Hematopoietic multipotent progenitor cell treated with erythropoietin and hydrocortisone succinate and interleukin-3 and kit ligand, for 15 days (in vitro differentiated cells): ENCODE data around the gene LMBRD1.
"Not testable (repeated sequence)": the region's sequence is repeated elsewhere in the genome, so short reads cannot be mapped to it uniquely, and the experiment has no call there.

Source experiments
- DNase-seq: peaks from one replicate; pipeline ENCODE4 v3.0.0-alpha.2; 2015; ENCODE audit warnings: low spot score

Gene LMBRD1

GRCh38 chr6:69796073-69796641, 653 bp downstream of the LMBRD1 start:
- peak; percentile 29 for DNase-seq

DNA sequence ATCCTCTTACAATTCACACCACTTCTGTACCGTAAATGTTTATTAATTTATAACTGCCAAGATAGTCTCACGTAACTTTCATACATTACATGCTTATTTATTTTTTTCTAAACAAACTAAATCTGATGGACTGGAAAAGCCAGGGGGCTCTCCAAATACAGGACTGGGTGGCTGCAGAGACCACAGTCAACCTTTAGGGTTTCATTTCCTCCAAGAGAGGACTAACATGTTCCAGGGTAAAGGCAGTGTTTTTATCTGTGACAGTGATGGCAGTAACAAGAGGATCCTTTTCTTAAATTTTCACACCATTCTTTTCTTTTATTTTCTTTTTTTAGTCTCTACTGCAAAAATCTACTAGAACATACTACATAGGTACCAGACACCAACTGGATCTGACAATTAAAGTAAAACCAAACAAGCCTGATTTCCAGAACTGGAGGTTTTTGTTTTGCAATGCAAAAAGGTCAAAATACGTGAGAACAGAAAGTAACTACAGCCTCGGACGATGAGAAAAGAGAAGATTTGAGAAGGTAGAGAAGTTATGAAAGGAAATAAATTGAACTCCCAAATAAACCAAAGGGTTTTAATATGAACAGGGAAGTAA, 1.2 kb downstream of the LMBRD1 start:
- DNase-seq, result peak; percentile 12

DNA sequence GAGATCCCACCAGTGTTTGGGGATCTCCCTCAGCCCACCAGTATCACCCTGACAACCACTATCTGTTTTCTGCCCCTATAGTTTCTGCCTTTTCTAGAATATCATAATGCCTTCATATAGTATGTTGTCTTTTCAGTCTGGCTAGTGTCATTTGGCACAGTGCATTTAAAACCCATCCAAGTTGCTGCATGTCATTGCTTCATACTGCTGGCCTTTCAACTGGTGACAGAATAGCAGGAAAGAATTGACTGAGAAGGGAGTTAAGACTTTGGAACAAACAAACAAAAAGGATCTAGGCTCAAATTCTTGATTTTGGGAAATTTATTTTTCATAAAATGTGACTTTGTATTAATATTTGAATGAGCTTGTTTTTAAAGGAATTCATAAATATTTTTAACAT, 4.5 kb downstream of the LMBRD1 start:
- DNase-seq, result no peak

- no peak for DNase-seq
Measured at GRCh38 chr6:69791065-69791471, 5.7 kb downstream of the LMBRD1 start.

DNA sequence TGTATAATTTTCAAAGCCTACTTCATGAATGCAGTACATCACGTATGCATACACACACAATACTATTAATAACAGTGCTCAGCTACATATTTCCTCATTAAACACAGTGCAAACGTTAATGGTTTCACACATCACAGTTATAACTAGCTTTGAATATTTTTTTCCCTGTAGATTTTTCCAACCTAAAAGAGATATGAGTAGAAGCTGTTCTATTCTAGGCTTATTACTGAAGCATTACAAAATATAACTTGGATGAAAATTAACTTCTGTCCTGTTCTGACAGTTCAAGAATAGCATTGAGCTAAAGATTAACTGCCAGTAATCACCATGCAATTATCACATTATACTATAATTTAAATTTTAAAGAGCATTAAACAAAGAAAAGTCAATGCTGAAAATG, 6.2 kb downstream of the LMBRD1 start:
- DNase-seq, result no peak

DNA sequence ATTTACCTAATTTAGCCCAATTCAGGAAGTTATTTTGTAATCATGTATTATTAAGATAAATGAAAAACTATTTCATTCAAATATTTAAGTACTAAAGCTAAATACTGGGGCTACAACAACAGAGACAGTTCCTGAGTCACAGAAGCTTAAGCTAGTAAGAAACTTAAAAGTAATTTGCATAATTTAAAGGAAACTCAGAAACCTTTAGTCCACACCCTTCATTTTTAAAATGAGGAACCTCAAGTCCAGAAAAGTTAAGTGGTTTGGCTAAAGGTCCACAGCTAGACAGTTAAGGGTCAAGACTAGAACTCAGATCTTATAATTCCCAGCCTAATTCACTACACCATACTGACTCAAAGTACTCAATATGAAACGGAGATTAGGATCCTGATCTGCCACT, 7.2 kb downstream of the LMBRD1 start:
- no peak for DNase-seq

- not testable (repeated sequence) for DNase-seq
Measured at GRCh38 chr6:69787436-69787835, 9.4 kb downstream of the LMBRD1 start.

GRCh38 chr6:69785697-69786096, 11.1 kb downstream of the LMBRD1 start:
- no peak for DNase-seq

GRCh38 chr6:69784595-69785377, 12.0 kb downstream of the LMBRD1 start:
- no peak for DNase-seq

DNA sequence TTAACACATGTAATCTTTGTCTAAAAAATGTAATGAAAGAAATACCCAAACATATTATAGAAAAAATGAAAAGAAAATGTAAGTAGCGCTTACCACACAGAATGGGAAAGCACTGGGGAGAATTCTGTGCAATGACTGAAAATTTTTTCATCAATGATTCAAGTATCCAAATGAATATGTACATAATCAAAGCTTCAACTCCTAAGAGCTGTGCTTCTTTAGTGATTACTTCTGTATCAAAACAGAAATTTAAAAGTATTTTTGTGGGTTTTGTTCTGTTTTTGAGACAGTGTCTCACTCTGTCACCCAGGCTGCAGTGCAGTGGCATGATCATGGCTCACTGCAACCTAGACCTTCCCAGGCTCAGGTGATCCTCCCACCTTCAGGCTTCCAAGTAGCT, 13.7 kb downstream of the LMBRD1 start:
- DNase-seq, result no peak

GRCh38 chr6:69780585-69781178, 16.1 kb downstream of the LMBRD1 start:
- DNase-seq, result no peak

- no peak for DNase-seq
Measured at GRCh38 chr6:69775941-69776340, 20.9 kb downstream of the LMBRD1 start.

DNA sequence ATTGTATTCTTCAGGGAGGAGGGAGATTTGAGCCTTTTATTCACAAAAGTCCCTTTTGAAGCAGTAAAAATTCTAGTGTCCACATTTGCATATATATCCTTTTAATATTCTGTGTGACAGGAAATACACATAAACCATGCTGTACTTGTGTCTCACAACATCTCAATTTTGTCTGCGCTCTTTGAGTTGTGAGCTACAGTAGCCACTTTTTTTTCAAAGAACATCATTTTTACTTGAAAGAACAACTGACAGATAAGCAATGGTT, 21.3 kb downstream of the LMBRD1 start:
- DNase-seq, result no peak

DNA sequence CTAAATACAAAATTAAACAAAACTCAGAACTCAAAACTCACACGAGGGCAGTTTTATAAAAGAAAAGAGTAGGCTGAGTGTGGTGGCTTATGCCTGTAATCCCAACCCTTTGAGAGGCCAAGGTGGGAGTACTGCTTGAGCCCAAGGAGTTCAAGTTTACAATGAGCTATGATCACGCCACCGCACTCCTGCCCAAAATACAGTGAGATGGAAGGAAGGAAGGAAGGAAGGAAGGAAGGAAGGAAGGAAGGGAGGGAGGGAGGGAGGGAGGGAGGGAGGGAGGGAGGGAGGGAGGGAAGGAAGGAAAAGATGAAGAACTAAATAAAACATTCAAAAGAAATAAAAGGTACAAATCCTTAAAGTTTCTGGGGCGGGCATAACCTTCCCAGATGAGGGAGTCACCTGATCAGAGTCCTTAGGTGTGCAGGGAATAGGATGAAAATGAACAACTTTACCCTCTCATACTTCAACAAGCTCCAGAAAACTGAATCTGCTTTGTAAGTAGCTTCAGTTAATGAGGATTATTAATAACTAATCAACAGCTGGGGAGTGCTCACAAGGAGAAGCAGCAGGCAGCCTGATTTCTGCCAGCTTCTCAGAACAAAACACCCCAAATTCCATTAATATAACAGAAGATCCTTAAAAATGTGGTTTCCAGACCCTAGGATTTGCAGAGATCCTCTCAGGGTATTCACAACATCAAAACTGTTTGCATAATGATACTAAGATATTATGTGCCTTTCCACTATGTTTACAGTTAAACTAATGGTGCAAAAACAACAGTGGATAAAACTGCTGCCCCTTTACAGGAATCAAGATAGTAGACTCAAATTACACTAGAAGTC, 21.8 kb downstream of the LMBRD1 start:
- no peak for DNase-seq

DNA sequence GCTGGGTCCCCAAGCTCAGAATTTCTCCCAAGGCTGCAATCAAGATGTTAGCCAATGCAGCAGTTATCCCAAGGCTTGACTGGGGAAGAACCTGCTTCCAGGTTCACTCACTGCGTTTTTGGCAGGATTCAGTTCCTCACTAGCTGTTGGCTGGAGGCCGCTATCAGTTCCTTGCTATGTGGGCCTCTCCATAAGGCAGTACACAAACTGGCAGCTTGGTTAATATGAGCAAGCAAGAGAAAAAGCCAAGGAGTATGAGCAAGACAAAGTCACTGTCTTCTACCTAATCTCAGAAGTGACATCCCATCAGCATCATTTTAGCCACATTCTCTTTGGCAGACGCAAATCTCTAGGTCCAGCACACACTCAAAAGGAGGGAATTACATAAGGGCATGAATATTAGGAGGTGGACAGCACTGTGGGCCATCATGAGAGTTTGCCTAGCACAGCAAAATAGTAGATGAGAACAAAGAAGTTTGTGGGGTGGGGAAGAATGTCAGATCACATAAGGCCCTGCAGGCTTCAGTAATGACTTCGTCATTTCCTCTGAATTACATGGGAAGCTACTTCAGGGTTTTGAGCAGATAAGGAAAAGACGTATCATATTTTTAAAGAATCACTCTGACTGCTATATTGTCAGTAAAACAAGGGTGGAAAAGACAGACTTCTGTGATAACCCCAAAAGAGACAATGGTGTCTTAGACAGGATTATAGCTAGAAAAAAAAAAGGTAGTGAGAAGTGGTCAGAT, 25.5 kb downstream of the LMBRD1 start:
- no peak for DNase-seq

- DNase-seq, result no peak
Measured at GRCh38 chr6:69768664-69769063, 28.1 kb downstream of the LMBRD1 start.

DNA sequence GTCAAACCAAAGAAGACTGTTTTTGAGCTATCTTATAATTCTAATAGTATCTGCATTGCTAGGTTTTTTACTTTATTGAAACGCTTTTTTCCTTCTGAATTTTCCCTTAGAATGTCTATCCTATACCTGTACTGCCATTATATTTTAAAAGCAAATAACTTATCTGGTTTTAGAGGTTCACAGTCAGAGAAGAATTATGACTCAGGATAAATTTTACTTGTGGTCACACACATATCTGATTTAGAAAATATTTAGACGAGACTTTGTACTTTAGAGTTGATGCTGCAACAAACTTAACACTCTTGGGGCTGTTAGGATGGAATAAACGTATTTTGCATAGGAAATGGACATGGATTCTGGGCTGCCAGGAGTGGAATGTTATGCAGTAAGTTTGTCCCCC, 33.0 kb downstream of the LMBRD1 start:
- DNase-seq, result no peak

GRCh38 chr6:69761853-69762252, 35.0 kb downstream of the LMBRD1 start:
- no peak for DNase-seq

DNA sequence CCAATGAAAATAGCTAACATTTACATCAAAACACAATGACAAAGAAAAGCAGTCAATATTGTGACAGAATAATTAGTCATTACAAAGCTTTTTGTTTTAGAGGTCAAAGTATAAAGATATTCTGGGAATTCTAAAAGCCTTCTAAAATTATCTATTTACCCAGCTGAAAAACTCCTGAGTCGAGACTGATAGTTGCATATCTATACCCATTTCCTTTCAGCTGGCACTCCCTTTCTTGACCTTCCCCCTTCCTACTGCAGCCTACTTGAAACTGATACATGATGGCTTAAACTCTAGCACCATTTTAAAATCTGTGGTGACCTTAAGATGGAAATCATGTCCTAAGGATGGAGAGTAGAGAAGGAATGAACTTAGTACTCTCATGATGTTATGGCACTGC, 38.6 kb downstream of the LMBRD1 start:
- peak; percentile 28 for DNase-seq

GRCh38 chr6:69756907-69757306, 39.9 kb downstream of the LMBRD1 start:
- DNase-seq, result no peak

- DNase-seq, result no peak
Measured at GRCh38 chr6:69756366-69756765, 40.4 kb downstream of the LMBRD1 start.

DNA sequence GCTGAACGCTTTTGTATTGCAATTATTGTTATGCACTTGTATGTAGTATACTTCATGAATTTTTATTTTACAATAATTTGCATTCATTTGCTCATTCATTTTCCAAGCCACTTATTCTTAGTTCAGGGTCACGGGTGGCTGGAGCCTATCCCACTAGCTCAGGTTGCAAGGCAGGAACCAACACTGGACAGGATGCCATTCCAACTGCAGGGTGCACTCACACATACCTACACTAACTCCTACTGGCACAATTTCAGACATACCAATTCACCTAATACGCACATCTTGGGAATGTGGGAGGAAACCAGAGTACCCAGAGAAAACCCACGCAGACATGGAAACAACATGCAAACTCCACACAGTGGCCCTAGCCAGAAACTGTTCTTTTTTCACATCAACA, 61.8 kb downstream of the LMBRD1 start:
- no peak for DNase-seq
